ENCODE measurements around the gene DCAF8L2. TPM values are rescaled to one million over a fixed set of nuclear protein-coding genes. Genes with fewer than 3 reads are reported as not detected.

Gene DCAF8L2
- polyA plus RNA-seq, 1 donor from 2014 or later, result not detected

- Histone ChIP-seq H3K9ac (ENCODE audit: low read length) (no peak overlapping the region), H3F3A (ENCODE audit: insufficient read depth, low read length, poor library complexity, severe bottlenecking) (no peaks in the 10 kb centered on the region), H3K9me2 (ENCODE audit: insufficient read depth, low read length) (no peaks in the 10 kb centered on the region), H3K79me2 (replicated peaks; ENCODE audit: insufficient read depth, low read length) (no peaks in the 10 kb centered on the region), H3K4me2 (ENCODE audit: low read length) (no peak overlapping the region), H3K27ac (ENCODE audit: low read length) (no peak overlapping the region), H3K27me3 (ENCODE audit: insufficient read depth, low read depth, low read length) (no peaks in the 10 kb centered on the region), H3K36me3 (ENCODE audit: insufficient read depth, low read length) (no peaks in the 10 kb centered on the region), H3K9me3 (ENCODE audit: low read length) (no peaks in the 10 kb centered on the region), H4K20me1 (ENCODE audit: insufficient read depth) (no peaks in the 10 kb centered on the region), H2AFZ (ENCODE audit: low read depth, low read length) (no peak overlapping the region), H3K4me3 (ENCODE audit: low read length) (no peak overlapping the region)
- TF ChIP-seq RAD21 (conservative IDR thresholded peaks at IDR 0.05), result no peak
- no peak for TF ChIP-seq TAF1 (IDR thresholded peaks at IDR 0.05; ENCODE audit: low read depth)
- no peak for TF ChIP-seq POLR2AphosphoS5 (IDR thresholded peaks at IDR 0.05)
- no peak for TF ChIP-seq EZH2 (IDR thresholded peaks at IDR 0.05; ENCODE audit: borderline replicate concordance, insufficient read depth, low read length, poor library complexity, severe bottlenecking)
- no peak for TF ChIP-seq MXI1 (conservative IDR thresholded peaks at IDR 0.05; ENCODE audit: poor library complexity, severe bottlenecking)
- TF ChIP-seq, protein P1, sequence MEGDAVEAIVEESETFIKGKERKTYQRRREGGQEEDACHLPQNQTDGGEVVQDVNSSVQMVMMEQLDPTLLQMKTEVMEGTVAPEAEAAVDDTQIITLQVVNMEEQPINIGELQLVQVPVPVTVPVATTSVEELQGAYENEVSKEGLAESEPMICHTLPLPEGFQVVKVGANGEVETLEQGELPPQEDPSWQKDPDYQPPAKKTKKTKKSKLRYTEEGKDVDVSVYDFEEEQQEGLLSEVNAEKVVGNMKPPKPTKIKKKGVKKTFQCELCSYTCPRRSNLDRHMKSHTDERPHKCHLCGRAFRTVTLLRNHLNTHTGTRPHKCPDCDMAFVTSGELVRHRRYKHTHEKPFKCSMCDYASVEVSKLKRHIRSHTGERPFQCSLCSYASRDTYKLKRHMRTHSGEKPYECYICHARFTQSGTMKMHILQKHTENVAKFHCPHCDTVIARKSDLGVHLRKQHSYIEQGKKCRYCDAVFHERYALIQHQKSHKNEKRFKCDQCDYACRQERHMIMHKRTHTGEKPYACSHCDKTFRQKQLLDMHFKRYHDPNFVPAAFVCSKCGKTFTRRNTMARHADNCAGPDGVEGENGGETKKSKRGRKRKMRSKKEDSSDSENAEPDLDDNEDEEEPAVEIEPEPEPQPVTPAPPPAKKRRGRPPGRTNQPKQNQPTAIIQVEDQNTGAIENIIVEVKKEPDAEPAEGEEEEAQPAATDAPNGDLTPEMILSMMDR (IDR thresholded peaks at IDR 0.05; ENCODE audit: poor library complexity, severe bottlenecking), result no peak
- TF ChIP-seq SMC3 (conservative IDR thresholded peaks at IDR 0.05; ENCODE audit: poor library complexity), result no peak
- no peak for TF ChIP-seq EP300 (conservative IDR thresholded peaks at IDR 0.05; ENCODE audit: poor library complexity, severe bottlenecking)
- TF ChIP-seq REST (IDR thresholded peaks at IDR 0.05; ENCODE audit: borderline replicate concordance), result no peak
Measured at GRCh38 chrX:27767387-27767786, 177.2 kb downstream of the DCAF8L2 start.

DNA sequence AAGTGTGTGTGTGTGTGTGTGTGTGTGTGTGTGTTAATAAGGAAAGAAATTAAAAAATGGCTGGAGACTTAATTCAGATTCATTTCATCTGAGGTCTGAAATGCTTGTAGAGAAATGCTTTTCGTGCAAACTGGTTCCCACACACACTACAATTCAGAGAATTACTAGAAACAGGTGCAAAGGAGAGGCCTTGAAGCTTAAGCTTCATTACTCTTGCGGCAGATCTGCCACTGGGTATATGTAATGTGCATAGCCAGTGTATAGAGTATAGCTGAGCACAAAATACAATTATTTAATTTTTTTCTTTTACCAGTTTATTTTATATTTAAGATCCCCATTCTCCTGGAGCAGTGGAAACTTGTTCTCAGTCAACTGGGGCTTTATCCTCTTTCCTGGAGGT is 185.8 kb downstream of the DCAF8L2 start:
- Histone ChIP-seq H3K9ac (ENCODE audit: low read length) (no peak overlapping the region), H2AFZ (ENCODE audit: low read depth, low read length) (no peak overlapping the region), H3K27me3 (ENCODE audit: insufficient read depth, low read depth, low read length) (no peaks in the 10 kb centered on the region), H3K79me2 (replicated peaks; ENCODE audit: insufficient read depth, low read length) (no peaks in the 10 kb centered on the region), H3K4me3 (ENCODE audit: low read length) (no peak overlapping the region), H3K36me3 (ENCODE audit: insufficient read depth, low read length) (no peaks in the 10 kb centered on the region), H3K9me3 (ENCODE audit: low read length) (no peaks in the 10 kb centered on the region), H3K4me2 (ENCODE audit: low read length) (no peak overlapping the region), H4K20me1 (ENCODE audit: insufficient read depth) (no peaks in the 10 kb centered on the region), H3K27ac (ENCODE audit: low read length) (no peak overlapping the region), H3K9me2 (ENCODE audit: insufficient read depth, low read length) (no peaks in the 10 kb centered on the region), H3F3A (ENCODE audit: insufficient read depth, low read length, poor library complexity, severe bottlenecking) (no peaks in the 10 kb centered on the region)
- TF ChIP-seq EZH2 (IDR thresholded peaks at IDR 0.05; ENCODE audit: borderline replicate concordance, insufficient read depth, low read length, poor library complexity, severe bottlenecking) (no peak), MXI1 (conservative IDR thresholded peaks at IDR 0.05; ENCODE audit: poor library complexity, severe bottlenecking) (no peak), RAD21 (conservative IDR thresholded peaks at IDR 0.05) (no peak), TAF1 (IDR thresholded peaks at IDR 0.05; ENCODE audit: low read depth) (no peak)
- TF ChIP-seq, protein P1 (IDR thresholded peaks at IDR 0.05; ENCODE audit: poor library complexity, severe bottlenecking), result no peak
